Stimulated activated naive CD4-positive, alpha-beta T cell treated with Interleukin-2 at 50 U/mL for 16 hours (primary cell): ENCODE data around the gene SAXO2.
"Not testable (repeated sequence)": the region's sequence is repeated elsewhere in the genome, so short reads cannot be mapped to it uniquely, and the experiment has no call there.

Experiments
- DNase-seq: peaks from one replicate; lab custom pipeline; 2025; lab: John Stamatoyannopoulos, UW

SAXO2 gene, protein sequence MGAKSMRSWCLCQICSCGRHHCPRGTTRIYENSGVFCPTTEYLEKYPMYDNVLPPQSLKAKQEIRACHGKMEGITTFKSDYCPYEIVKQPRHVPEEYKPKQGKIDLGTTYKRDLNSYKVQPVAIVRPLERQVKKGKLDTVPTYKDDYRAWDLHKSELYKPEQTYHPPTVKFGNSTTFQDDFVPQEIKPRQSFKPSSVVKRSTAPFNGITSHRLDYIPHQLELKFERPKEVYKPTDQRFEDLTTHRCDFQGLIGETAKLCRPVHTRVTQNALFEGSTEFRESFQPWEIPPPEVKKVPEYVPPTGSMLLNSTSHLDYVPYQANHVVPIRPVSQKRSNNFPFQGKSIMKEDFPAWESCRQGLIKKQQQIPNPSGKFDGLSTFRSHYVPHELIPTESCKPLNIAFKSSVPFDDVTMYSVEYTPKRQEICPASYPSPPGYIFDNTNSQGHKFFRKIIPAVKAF

DNA sequence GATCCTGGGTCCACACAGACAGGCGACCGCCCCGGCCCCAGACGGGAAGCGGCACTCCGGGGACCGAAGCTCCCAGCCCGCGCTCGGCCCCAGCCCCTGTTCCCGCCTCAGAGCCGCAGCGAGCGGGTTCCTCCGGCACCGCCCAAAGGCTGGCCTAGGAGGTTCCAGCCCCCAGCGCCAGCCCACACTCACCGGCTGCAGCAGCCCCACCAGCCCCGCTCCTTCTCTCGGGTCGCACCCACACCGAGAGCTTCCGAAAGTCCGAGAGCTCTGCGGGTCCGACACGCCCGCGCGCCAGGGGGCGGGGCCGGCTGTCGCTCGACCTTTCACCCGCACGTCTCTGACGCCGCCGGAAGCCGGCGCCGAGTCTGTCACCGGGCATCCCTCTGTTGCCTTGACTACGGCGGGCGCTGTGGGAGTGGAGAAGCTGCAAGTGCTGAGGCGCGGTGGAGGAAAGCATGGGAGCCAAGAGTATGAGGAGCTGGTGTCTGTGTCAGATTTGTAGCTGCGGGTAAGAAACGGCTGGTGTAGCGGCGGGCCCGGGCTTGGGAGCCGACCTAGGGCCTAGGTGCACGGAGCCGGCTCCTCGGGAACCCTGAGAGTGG lies at the start of gene SAXO2, which contains the start of gene EFL1:
TSS of gene SAXO2 (plus strand) at position 397 of the 605 bp plus-strand sequence. CDS start at position 459, 62 bp downstream.
TSS of gene EFL1 (minus strand) at position 313 of the 605 bp plus-strand sequence. CDS start 956 bp downstream, outside the sequence.
- DNase-seq = peak; percentile 91

DNA sequence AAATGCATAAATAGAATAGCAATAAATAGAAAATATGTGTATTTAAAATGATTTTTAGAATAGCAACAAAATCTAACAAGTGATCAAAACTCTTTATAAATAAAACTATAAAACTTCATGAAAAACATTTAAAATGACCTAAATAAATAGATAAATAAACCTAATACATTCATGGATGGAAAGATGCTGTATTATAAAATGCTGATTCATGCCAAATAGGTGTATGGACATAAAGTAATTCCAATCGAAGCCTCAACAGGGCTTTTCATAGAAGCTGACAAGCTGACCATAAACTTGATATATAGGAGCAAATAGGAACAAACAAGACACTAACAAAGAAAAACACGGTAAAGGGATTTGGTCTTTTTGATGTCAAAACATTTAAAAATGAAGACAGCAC lies 46.5 kb upstream of the SAXO2 start:
- not testable (repeated sequence) for DNase-seq

DNA sequence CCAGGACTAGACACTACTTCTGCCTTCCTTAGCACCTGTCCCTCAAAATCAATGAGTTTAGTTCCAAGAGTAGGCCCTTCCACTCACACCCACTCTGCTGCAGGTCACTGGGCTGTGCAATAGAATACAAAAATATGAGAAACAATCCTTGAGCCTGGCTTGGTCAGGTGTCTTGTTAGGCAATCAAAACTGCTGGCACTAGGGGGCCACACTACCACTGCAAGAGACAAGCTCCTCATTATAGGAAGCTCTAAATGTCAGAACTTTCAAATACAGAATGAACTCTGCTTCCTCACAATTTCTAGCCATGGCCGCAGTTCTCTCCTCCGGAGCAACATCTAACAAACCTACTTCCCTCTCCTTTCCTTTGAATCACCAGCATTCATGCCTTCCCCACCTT lies 41.1 kb upstream of the SAXO2 start:
- not testable (repeated sequence) for DNase-seq

DNA sequence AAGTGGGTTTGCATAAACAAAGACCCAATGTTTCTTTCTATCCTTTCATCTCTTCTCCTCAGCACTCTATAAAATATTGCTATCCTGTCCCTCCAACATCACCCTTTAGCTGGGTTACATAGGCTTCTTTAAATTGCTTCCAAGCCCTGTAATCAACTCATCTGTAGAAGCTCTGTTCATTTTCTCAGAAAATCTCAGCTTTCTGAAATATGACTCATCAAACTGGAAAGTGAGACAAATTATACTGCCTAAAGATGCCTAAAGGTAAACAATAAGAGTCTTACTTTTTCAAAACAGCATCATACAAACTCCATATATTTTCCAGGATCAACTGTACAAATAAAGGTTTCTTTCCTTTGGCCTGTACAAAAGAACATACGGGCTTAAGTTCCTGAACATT lies 33.9 kb upstream of the SAXO2 start:
- no peak for DNase-seq

DNA sequence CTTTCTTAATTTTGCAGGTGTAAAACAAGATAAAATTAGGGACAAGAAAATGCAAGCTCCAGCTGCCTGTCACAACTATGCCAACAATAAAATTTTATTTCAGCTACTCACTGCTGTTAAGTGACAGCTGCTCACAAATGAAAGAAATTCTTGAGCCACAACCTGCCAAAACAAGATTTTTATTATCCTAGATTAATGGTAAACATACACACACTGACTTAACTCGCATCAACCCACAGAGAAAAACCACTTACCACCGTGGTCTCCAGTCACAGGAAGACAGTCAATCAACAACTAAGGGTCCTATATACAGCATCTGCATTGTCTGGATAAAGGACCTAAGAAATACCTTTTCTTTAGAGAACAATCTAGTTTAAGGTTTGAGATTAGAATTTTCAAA lies 31.4 kb upstream of the SAXO2 start:
- no peak for DNase-seq

DNA sequence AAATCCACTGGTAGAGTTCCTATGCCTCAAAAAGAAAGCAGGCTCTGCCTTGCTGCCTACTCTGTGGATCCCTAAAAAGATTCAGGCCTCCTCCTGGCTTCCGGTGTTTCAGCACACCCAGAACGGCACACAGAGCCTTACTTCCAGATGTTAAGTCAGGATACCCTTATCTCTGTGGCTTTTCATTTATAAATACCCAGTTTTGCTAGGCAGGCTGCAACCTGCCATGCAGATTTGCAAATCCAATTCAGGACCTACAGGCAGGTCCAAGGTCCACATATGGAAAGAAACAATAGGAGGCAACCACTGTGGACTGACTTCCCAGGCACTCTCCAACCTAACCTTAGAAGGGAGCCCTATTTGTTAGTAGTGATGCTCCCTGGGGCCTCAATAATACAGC lies 30.8 kb upstream of the SAXO2 start:
- DNase-seq = no peak

DNA sequence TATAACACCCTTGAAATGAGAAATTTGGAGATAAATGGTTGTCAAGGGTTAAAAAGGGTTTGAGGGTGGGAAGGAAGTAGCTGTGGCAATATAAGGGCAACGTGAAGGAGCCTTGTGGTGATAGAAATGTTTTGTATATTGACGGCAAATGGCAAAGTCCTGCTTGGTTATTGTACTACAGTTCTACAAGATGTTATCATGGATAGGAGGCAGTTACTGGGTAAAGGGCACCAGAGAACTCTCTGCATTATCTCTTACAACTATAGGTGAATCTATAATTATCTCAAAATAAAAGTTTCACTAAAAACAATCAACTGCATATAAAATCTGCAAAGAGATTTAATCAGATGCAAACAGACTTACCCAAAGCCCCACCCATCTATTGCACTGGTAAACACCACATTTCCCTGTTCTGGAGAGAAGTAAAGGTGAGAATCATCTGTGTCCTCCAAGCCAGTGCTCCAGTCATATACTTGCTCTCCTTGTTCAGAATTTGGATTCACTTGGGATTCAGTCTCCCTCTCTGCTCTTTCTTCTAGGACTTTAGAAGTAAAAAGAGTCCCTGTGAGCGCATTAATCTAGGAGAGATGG lies 24.6 kb upstream of the SAXO2 start:
- DNase-seq = not testable (repeated sequence)

DNA sequence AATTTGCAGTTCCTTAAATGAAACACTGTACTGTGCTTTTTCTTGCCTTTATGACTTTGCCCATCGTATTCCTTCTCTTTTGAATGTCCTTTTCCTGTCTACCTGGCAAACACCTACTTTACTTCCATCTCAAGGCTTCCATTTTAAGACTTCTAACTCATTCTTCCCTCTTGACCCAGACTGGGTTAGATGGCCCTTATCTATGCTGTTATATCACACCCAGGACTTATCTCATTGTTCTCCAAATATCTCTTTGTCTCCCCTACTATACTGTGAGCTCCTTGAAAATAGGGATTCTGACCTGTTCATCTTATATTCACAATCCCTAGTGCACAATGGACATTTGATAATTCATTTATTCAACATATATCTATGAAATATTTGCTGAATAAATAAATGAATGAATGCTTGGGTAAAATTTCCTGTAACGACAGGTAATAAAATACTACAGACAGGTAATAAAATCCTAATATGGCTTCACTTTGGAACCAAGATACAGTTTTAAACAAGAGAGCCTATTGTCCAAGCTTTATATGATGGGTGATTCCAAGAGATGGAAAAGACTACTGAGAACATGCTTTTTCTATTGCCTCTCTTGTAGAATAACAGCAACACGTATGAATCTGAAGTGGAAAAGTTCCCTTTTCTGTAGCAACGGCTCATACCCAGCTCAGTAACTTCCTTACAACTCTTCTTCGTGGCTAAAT lies 22.8 kb upstream of the SAXO2 start:
- no peak for DNase-seq

DNA sequence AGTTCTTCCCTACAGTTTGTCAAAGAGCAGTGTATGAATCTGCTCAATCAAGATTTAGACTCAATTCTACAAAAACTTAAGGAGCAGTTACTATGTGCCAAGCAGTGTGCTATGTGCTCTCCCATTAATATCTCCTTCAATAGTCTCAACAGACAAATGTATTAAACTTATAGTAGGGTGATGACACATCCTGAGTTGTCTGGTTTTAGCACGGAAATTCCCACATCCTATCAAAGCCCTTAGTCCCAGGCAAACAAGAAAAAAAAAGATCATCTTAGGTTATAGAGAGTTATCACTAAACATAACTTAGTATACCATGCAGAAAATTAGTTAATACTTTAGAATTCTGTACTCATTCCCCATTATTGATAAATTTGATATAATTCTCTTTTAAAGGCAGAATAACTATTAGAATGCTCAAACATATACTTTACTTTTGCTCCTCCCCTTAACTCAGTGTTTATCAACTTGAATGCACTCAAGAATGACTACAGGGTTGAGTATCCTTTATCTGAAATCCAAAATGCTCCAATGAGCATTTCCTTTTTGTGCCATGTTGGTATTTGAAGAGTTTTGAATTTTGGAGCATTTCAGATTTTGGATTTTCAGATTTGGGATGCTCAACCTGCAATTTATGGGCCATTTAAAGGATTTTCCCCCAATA lies 20.6 kb upstream of the SAXO2 start:
- DNase-seq = not testable (repeated sequence)

DNA sequence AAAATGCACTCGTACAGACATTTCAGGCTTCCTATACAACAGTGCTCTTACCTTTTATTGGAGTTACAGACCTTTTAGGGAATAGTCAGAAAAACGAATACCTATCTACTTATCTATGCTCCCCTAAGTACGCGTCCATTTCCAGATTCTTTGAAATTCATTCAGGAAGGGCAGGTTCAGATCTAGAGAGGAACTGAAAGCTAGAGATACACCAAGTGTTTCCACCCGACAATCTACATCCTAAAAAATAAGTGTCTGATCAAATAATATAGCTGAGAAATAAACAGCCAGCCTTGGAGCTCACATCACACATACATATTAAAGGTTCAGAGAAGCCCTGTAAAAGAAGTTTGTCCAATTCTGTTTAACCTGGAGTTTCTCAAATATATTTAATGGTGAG lies 19.0 kb upstream of the SAXO2 start:
- DNase-seq = not testable (repeated sequence)

DNA sequence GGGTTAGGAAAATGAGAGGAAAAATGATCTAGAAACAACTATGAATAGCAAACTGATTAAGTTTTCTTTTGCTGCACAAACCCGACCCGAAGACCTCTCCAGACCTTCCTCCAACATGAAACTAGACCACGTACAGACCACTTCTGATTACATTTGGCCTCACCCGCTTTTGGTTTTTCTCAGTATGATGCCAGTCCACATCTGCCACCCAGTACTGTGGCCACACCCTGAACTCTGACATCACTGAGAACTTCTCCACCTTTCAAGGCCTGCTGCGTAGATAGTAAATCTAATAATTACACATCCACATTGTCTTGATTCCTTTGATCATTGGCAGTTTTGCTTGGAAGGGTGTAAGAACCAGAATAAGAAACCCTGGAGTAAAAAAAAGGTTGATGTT lies 16.7 kb upstream of the SAXO2 start:
- DNase-seq = not testable (repeated sequence)

DNA sequence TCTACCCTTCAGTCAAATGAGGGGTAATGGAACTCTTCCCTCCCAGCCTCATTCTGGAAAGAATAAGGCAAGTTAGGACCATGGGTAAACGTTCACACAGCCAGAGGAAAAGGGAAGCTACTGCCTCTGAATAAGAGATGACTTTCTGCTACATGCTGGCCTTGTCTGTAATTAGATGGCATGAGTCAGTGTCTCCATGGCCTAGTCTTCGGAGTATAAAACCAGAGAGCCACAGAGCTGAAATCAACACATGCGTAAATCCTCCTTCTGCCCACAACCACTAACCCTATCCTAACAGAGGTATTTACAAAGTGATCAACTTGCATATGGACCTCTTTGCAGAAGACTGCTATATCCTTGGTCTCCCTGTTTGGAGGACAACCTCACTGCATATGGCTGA lies 14.4 kb upstream of the SAXO2 start:
- DNase-seq = not testable (repeated sequence)

DNA sequence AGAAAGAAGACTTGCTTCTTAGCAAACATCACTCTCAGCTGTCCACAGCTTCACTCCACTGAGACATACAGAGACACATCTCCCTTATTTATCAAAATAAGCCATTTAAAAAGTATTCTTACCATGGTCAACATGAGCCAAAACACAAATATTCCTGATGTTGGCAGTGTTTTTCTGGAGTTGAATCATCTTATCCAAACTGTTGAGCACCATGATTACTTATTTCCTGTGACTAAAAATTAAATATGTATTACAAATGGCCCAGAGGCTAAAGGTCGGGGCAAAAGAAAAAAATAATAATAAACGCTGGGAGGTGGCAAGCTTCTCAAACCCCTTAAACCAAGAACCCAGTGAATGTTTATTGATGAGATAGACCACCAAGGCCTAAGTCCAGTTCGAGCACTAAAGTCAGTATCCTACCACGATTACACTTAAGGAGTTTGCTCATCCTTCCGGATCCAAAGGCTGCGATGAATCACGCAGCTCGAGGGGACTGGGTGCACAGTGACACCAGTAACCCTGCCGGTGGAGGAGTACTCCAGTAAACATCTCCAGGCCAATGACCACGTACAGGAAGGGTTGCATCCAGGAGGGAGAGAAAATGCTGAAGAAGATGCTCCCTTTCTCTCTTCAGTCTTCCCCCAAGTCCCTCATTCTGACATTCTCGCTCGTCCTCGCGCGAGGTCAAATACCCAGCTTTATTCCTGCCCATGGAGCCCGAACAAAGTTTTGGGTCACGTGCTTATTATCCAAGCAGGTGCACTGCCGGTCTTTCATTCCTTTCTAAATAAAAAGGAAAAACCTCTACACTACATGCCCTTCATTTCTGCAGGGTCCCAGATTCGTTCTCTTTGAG lies 824 bp upstream of the SAXO2 start:
- peak; percentile 28 for DNase-seq

DNA sequence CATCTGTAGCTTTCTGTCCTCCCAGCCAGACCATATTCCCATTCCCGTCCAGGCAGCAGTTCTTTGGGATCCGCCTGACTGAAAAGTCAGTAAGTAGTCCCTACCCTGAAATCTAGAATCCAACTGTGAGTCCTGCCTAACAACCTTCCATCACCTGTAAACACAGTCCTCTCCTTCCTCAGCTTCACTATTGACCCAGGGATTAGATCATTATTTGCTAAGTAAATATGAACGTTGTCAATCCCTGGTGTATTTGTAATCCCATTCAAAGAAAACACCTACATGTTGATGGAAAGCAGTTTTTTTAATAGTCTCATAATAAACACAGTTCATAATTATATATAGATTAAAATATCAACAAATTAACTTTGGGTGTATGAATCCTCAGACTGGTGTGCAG lies 732 bp downstream of the SAXO2 start:
- no peak for DNase-seq

DNA sequence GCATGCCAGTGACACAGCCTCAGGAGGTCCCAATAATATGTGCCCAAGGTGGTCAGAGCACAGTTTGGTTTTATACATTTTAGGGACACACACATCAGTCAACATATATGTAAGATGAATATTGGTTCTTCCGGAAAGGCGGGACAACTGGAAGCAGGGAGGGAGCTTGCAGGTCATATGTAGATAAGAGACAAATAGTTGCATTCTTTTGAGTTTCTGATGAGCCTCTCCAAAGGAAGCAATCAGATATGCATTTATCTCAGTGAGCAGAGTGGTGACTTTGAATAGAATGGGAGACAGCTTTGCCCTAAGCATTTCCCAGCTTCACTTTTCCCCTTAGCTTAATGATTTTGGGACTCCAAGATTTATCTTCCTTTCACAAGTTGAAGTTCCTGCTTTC lies 4.5 kb downstream of the SAXO2 start:
- DNase-seq = not testable (repeated sequence)

DNA sequence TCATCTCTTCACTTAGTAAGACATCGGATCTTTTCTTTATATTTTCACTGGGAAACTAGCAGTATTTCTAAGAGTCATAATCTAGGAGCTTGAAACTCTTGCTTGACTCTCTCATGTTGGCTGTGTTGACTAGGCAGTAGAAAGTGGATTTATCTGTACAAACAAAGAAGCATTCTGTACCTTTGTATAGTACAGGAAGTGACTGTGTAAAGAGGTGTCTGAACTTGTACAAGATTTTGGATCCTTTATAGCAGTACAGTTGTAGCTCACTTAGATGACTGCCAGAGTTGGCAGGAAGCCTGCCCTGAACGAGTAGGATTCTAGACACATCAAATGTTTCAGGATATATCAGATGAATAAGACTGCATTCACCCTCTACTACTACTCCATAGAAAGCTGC lies 5.8 kb downstream of the SAXO2 start:
- not testable (repeated sequence) for DNase-seq

DNA sequence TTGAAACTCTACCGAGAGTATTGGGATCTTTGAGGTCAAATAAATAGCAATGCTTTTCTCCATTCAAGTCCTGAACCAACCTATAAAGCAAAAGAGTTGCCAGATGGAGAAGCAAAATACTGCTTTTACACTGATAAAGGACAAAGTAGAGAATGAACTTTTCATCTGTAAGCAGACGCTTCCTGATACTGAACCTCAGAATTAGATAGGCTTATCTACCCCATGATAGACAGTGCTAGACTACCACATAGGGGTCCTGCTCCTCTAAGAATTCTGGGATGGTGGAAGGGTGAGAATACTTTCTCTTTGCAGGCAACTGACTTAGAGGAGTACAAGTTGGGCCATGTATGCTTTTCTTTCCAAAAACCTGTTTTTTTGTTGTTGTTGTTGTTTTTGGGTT lies 9.5 kb downstream of the SAXO2 start:
- DNase-seq = no peak

DNA sequence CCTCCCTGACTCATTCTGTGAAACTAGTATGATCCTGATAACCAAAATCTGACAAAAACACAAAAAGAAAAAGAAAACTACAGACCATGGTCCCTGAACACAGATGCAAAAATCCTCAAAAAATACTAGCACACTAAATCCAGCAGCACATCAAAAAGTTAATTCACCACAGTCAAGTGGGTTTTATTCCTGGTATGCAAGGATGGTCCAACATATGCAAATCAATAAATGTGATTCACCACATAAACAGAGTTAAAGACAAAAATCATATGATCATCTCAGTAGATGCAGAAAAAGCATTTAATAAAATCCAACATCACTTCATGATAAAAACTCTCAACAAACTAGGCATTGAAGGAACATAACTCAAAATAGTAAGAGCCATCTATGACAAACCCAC lies 12.8 kb downstream of the SAXO2 start:
- DNase-seq = no peak

DNA sequence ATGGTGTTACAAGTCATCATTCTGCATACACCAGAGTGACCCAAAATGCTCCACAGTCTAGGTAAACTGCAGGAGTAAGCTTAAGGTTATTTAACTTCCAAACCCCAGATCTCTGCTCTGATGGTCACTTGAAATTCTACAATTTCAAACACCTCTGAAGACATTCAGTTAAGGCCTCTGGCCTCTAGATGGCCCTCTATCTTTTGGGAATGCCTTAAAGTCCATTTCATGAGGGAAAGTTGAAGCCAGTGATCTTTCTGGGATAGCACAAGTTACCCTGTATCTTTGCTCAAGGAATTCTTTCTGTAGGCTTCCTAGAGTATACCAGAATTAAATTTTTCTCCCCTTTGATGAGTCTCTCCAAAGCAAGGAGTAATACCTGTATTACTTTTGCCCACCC lies 18.7 kb downstream of the SAXO2 start:
- not testable (repeated sequence) for DNase-seq

DNA sequence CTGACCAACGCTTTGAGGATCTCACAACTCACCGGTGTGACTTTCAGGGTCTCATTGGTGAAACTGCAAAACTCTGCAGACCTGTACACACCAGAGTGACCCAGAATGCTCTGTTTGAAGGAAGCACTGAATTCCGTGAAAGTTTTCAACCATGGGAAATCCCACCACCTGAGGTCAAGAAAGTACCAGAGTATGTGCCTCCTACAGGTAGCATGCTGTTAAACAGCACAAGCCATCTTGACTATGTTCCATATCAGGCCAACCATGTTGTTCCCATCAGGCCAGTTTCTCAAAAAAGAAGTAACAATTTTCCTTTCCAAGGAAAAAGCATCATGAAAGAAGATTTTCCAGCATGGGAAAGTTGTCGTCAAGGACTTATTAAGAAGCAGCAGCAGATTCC lies 19.8 kb downstream of the SAXO2 start:
- DNase-seq = not testable (repeated sequence)

DNA sequence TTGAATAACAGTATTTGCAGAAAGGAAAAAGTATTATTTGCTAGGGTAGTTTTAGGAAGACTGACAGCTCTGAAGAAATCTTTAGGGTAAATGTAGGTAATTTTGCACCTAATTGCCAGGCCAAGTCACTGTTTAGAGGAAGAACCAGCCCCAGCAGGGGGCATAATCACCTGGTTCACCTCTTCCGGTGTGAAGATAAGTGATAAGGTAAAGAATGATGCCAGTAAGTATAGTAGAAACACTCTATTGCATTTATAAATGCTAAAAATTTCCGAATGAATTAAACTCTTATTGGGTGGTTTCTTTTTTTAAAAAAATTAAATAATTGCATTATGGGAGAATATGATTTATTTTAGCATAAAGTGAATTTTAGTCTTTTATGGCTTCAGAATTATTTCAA lies 21.8 kb downstream of the SAXO2 start:
- DNase-seq = not testable (repeated sequence)
